Measurements from ENCODE around the gene EMID1.

EMID1 gene

GRCh38 chr22:29195118-29195963, 10.4 kb upstream of the EMID1 start:
- no peak for DNase-seq (ENCODE audit: low read depth)

- no peak for DNase-seq (ENCODE audit: low read depth)
These were observed 9.6 kb upstream of the EMID1 start for GRCh38 chr22:29195964-29196666.

GRCh38 chr22:29197096-29197495, 8.6 kb upstream of the EMID1 start:
- no peak for DNase-seq (ENCODE audit: low read depth)

- DNase-seq (ENCODE audit: low read depth) = no peak
These were observed 7.5 kb upstream of the EMID1 start for GRCh38 chr22:29198240-29198639.

- no peak for DNase-seq (ENCODE audit: low read depth)
These were observed 5.8 kb upstream of the EMID1 start for GRCh38 chr22:29199702-29200400.

GRCh38 chr22:29200901-29201300, 4.8 kb upstream of the EMID1 start:
- no peak for DNase-seq (ENCODE audit: low read depth)

DNA sequence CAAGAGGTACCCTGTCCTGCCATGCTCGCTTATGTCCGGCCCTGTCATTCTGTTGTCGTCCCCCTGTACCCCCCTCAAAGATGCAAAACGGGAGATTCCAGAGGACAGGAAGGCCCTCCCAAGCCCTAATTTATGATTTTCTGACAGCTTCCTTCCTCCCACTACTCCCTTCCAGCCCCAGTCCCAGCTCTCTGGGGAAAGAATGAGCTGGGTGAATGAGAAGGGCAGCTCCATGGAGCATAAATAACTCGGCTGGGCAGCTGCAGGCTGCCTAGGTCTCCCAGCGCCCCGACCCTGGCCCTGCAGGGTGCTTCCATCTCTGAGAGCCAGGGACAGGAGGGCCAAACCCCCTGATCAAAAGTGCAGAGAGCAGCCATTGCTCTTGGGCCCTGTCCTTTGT, 3.9 kb upstream of the EMID1 start:
- no peak for DNase-seq (ENCODE audit: low read depth)

DNA sequence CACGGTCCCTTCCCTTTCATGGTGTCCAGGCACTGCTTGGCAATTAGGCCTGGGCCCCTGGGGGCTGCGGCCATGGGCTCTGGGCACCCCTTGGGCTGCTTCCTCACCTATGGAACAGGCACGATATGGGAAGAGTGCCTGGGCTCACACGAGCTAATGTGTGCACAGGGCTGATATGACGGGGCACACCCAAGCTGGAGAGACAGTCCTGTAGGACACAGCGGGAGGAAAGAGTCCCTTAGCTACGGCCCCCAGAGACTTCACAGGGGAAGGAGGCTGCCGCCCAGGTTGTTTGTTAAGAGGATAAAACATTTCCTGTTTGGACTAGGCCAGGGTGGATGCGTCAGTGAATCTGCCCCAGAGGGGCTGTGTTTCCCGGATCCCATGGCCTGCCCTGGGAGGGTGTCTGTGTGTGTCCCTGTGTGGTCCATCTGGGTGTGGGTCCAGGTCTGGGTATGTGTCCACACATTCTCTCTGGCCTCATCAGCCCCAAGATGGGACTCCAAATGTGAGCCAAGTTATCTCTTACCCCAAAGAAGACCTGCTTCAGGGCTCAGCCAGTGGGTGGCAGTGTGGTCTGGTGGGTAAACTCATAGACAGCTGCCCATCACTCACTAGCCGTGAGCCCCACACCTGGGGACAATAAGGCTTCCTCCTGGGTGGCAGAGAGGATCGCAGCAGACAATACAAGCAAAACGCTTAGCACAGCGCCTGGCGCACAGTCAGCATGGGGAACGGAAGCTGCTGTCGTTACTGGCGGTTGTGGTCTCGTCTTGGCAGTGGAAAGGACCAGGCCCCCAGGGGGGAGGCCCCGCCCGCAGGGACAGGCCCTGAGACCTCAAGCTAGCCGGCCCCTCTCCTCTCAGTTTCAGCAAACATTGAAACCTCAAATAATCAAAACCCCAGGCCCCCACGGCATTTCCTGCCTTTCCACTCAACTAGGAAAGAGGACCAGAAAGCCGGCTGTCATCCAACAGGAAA, 3.2 kb upstream of the EMID1 start:
- DNase-seq (ENCODE audit: low read depth) = no peak

GRCh38 chr22:29203488-29204454, 1.9 kb upstream of the EMID1 start:
- DNase-seq (ENCODE audit: low read depth) = no peak

DNA sequence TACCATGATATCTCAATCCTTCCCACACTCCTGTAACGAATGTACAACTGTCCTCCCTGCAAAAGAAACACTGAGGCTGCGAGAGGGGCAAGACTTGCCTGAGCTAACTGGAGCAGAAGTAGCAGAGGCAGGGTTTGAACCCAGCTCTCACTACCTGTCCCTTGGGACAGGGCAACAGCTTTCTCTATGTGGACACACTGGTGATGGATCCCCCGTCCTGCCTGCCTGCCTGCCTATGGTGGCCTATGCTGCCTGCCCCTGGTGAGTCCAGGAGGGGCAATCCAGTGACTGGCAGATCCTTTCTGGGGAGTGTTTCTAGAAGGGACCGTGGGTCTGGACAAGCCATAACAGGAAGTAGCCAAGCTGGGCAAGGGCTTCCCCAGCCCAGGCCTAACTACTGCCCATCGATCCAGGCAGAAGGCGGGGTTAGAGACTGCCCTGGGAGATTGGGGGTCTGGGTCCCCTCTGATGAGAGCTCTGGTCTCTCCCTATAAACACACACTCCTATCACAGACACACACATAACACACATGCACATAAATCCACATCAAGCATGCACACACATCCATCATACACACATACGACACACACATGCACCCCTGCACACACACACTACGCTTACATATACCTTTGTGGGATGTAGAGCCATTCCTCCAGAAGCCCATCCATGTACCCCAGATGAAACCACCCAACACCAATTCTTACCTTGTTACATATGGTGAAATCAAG, 1.1 kb upstream of the EMID1 start:
- DNase-seq (ENCODE audit: low read depth) = no peak

GRCh38 chr22:29205252-29205593, 473 bp upstream of the EMID1 start:
- DNase-seq (ENCODE audit: low read depth) = no peak

DNA sequence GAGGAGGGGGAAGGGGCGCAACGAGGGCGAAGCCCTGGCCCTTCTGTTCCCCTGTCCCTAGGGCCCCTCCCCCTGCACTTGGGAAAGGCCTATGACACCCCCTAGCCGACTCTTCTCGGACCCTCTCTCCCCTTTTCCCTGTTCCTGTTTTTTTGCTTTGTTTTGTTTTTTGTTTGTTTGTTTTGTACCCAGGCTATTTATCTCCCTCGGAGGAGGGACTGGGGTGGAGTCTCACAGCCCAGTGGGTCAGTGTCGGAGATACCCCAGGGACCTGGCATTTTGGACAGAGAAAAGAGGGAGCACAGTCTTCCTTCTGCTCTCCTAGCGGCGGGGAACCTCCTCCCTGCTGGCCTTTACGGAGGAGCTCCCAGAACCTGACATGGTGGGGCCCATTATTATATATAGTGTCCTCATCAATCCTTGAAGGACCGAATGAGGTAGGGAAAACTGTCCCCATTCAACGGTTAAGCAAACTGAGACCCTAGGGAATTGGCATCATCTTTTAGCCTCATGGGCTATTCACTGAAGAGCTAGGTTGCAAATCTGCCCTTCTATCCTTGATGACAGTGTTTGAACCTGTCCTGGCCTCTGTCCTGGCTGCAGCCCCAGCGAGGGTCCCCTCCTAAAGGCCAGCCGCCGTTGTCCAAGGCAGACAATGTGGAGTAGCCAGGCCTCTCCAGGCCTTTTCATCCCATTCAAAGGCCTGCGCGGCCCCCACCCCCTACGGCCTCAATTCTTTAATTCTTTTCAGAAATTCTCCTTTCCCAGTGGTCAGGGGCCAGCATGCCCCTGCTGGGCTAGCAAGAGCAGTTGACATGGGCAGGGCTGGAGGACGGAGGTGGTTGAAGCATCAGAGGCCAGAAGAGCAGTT, 911 bp downstream of the EMID1 start:
- no peak for DNase-seq (ENCODE audit: low read depth)

GRCh38 chr22:29207243-29207550, 1.5 kb downstream of the EMID1 start:
- no peak for DNase-seq (ENCODE audit: low read depth)

GRCh38 chr22:29207562-29208501, 2.1 kb downstream of the EMID1 start:
- DNase-seq (ENCODE audit: low read depth) = no peak

GRCh38 chr22:29208502-29208862, 2.8 kb downstream of the EMID1 start:
- DNase-seq (ENCODE audit: low read depth) = no peak

DNA sequence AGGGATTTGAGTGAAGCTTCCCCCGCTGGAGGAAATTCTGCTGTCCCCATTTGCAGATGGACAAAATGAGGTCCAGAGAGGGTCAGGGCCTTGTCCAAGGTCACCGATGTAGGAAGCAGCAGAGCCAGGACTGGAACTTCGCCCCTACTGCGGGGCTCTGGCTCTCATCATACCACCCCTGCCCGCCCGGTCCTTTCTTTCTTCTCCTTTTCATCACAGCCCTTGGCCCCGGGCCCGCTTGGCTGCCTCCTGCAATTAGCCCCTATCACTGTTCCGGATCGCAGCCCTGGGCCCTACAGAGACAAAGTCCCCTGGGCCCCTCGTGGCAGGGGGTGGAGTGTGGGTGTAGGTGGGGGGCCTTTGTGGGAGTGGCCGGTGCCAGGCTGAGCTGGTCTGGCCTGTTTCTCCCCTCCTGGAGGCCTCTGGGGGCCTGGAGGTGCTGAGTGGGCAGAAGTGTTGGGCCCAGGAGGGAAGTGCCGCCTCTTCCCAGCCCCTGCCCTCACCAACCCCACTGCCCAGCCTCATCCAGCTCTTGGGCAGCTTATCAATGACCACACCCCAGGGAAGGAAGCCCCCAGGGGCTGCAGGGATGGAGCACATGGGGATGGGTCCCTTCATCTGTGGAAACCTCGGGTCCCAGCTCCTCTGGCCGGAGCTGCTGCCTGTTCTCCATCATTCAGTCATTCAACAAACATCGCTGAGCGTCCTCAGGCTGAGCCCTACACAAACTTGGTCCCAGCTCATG, 3.4 kb downstream of the EMID1 start:
- no peak for DNase-seq (ENCODE audit: low read depth)

DNA sequence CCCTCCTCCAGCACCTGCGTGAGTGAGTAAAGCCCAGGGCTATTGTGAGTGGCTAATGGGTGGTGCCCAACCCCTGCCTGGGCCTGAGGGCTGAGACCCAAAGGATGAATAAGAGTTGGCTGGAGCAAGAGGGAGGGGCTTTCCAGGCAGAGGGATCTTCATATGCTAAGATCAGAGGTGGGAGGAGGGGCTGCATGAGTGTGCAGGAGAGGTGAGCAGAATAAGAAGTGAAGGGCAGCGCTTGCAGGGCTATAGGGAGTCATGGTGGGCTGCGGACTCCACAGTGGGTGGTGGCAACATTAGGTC, 3.9 kb downstream of the EMID1 start:
- DNase-seq (ENCODE audit: low read depth) = no peak

- no peak for DNase-seq (ENCODE audit: low read depth)
These were observed 5.4 kb downstream of the EMID1 start for GRCh38 chr22:29211066-29211465.
